Liver (tissue), 9 donors: ENCODE data around the gene PLEKHA6. TPM values are rescaled to one million over a fixed set of nuclear protein-coding genes. Genes with fewer than 3 reads are reported as not detected.

Source experiments
- DNase-seq: peaks from one replicate; pipeline ENCODE4 v3.0.0-alpha.2; 2017; ENCODE audit warnings: low spot score
- H3K27ac ChIP-seq, 2 donors: one replicate each; pipeline ENCODE4 v1.7.0; 2013; ENCODE audit warnings: inconsistent platforms in 2 of 2, low read length in 2 of 2, control low read depth in 1 of 2, low read depth in 1 of 2, mild to moderate bottlenecking in 1 of 2
- H3K27me3 ChIP-seq, 4 donors: one replicate each; pipeline versions ENCODE4 v1.6.1 to v1.7.0; 2013; ENCODE audit warnings: low read length in 3 of 4, inconsistent platforms in 1 of 4, mild to moderate bottlenecking in 1 of 4, moderate library complexity in 1 of 4; ENCODE audit not compliant: control insufficient read depth in 4 of 4, insufficient read depth in 4 of 4
- H3K36me3 ChIP-seq, 4 donors: one replicate each; pipeline versions ENCODE4 v1.6.1 to v1.7.0; 2013; ENCODE audit warnings: low read length in 3 of 4, mild to moderate bottlenecking in 3 of 4, low read depth in 1 of 4, moderate library complexity in 1 of 4; ENCODE audit not compliant: control insufficient read depth in 4 of 4, insufficient read depth in 3 of 4
- H3K4me1 ChIP-seq, 4 donors: one replicate each; pipeline versions ENCODE4 v1.6.1 to v1.7.0; 2013; ENCODE audit warnings: low read length in 3 of 4, mild to moderate bottlenecking in 3 of 4, moderate library complexity in 1 of 4; ENCODE audit not compliant: control insufficient read depth in 4 of 4, insufficient read depth in 4 of 4
- H3K4me3 ChIP-seq, 3 donors: one replicate each; pipeline versions ENCODE4 v1.6.1 to v1.7.0; 2013; ENCODE audit warnings: low read length in 3 of 3, control low read depth in 1 of 3, low read depth in 1 of 3, mild to moderate bottlenecking in 1 of 3
- H3K9ac ChIP-seq, 2 donors: one replicate each; pipeline ENCODE4 v1.7.0; 2013; ENCODE audit warnings: low read length in 2 of 2, mild to moderate bottlenecking in 2 of 2, moderate library complexity in 2 of 2, control low read depth in 1 of 2, low read depth in 1 of 2
- H3K9me3 ChIP-seq, 4 donors: one replicate each; pipeline versions ENCODE4 v1.6.1 to v1.7.0; 2013; ENCODE audit warnings: low read length in 3 of 4; ENCODE audit not compliant: control insufficient read depth in 4 of 4
- CTCF ChIP-seq: fragments of 150-350 bp; IDR thresholded peaks from 2 replicates; pipeline ENCODE4 v1.5.1; 2017; ENCODE audit warnings: improper control_type of control experiment, low read depth, low read length; ENCODE audit not compliant: missing input control
- EGR1 ChIP-seq, 2 donors: IDR thresholded peaks; 2 replicates each; pipeline ENCODE4 v1.6.1; 2016 to 2018; ENCODE audit warnings: antibody characterized with exemption in 2 of 2, low read depth in 2 of 2
- FOXA2 ChIP-seq: IDR thresholded peaks from 2 replicates; pipeline ENCODE4 v1.6.1; 2016; ENCODE audit warnings: antibody characterized with exemption
- GABPA ChIP-seq, 2 donors: IDR thresholded peaks in 1 of 2; conservative IDR thresholded peaks in 1 of 2; 2 replicates each; pipeline ENCODE4 v1.6.1; 2016; ENCODE audit warnings: antibody characterized with exemption in 2 of 2, mild to moderate bottlenecking in 1 of 2, moderate library complexity in 1 of 2
- HNF4A ChIP-seq, 2 donors: conservative IDR thresholded peaks; 2 replicates each; pipeline ENCODE4 v1.6.1; 2016; ENCODE audit warnings: antibody characterized with exemption in 2 of 2, mild to moderate bottlenecking in 2 of 2
- HNF4G ChIP-seq: IDR thresholded peaks from 2 replicates; pipeline ENCODE4 v1.6.1; 2016; ENCODE audit warnings: antibody characterized with exemption
- NR2F2 ChIP-seq: IDR thresholded peaks from 2 replicates; pipeline ENCODE4 v1.6.1; 2016; ENCODE audit warnings: antibody characterized with exemption
- REST ChIP-seq: IDR thresholded peaks from 2 replicates; pipeline ENCODE4 v1.6.1; 2016; ENCODE audit warnings: antibody characterized with exemption, mild to moderate bottlenecking
- RXRA ChIP-seq, 2 donors: IDR thresholded peaks; 2 replicates each; pipeline ENCODE4 v1.6.1; 2017 to 2018; ENCODE audit warnings: antibody characterized with exemption in 2 of 2, mild to moderate bottlenecking in 1 of 2
- TAF1 ChIP-seq: conservative IDR thresholded peaks from 2 replicates; pipeline ENCODE4 v1.6.1; 2016; ENCODE audit warnings: antibody characterized with exemption, mild to moderate bottlenecking
- YY1 ChIP-seq: IDR thresholded peaks from 2 replicates; pipeline ENCODE4 v1.6.1; 2016; ENCODE audit warnings: antibody characterized with exemption, mild to moderate bottlenecking
- ZBTB33 ChIP-seq: IDR thresholded peaks from 2 replicates; pipeline ENCODE4 v1.6.1; 2016; ENCODE audit warnings: antibody characterized with exemption
- WGBS: extraction: QIAGEN DNeasy Blood & Tissue Kit; methylation state at CpG from one replicate; pipeline ENCODE4 v1.1.7; 2013; 5-methylcytosine and 5-hydroxymethylcytosine counted together
- polyA plus RNA-seq, 2 donors: library from polyadenylated mRNA; stranded (reverse) in 1 of 2; unstranded in 1 of 2; fragments of 200-250 nt in 1 of 2; fragments of >200 nt in 1 of 2; fragmentation: Nextera tagmentation in 1 of 2; extraction: Ambion mirVana in 1 of 2; gene quantifications; one replicate each; pipeline versions ENCODE4 v1.2.1 to v1.2.3, GENCODE V29; 2013 to 2015
- total RNA-seq, 2 donors: library from RNA; depleted of rRNA; stranded (reverse); fragments of >200 nt; gene quantifications; one replicate each; pipeline ENCODE4 v1.2.3, GENCODE V29; 2014
- donor health status: healthy.
- donor health status: healthy.
- donor health status: healthy.
- donor health status: healthy.
- donor health status: healthy.

PLEKHA6 gene
- total and polyA plus RNA-seq, 4 donors: 5.3 to 12.8 (median 7.6) TPM

- H3K9me3 ChIP-seq: no peaks in the 10 kb centered on the region
- TF ChIP-seq FOXA2: no peak
- no peak for TF ChIP-seq TAF1
- no peak for TF ChIP-seq GABPA (IDR thresholded peaks at IDR 0.05 in 1 of 2, conservative IDR thresholded peaks at IDR 0.05 in 1 of 2)
- no peak for TF ChIP-seq YY1
- TF ChIP-seq ZBTB33: no peak
- TF ChIP-seq EGR1 (IDR thresholded peaks at IDR 0.05; ENCODE audit: low read depth in 2 of 2): no peak
- TF ChIP-seq HNF4G: no peak
- no peak for TF ChIP-seq NR2F2
- no peak for DNase-seq
- no peak overlapping the region for H3K9ac ChIP-seq
- no peak overlapping the region for H3K4me3 ChIP-seq
- H3K36me3 ChIP-seq: no peaks in the 10 kb centered on the region
- H3K27me3 ChIP-seq: no peaks in the 10 kb centered on the region
- WGBS: 84% methylated on average over 1 of the region's 1 CpG
- no peak overlapping the region for H3K27ac ChIP-seq
- H3K4me1 ChIP-seq: no peaks in the 10 kb centered on the region
Observed at GRCh38 chr1:204335533-204335932, 24.2 kb downstream of the PLEKHA6 start.

- H3K9ac ChIP-seq: no peak overlapping the region
- 90% methylated on average over 1 of the region's 1 CpG for WGBS
- H3K9me3 ChIP-seq: no peaks in the 10 kb centered on the region
- H3K36me3 ChIP-seq: no peaks in the 10 kb centered on the region
- H3K27me3 ChIP-seq: no peaks in the 10 kb centered on the region
- DNase-seq: no peak
- H3K4me3 ChIP-seq: no peak overlapping the region
- H3K4me1 ChIP-seq: no peaks in the 10 kb centered on the region
- TF ChIP-seq EGR1 (IDR thresholded peaks at IDR 0.05; ENCODE audit: low read depth in 2 of 2) (no peak), GABPA (IDR thresholded peaks at IDR 0.05 in 1 of 2, conservative IDR thresholded peaks at IDR 0.05 in 1 of 2) (no peak), REST (no peak), CTCF (no peak), RXRA (IDR thresholded peaks at IDR 0.05) (no peak), HNF4A (conservative IDR thresholded peaks at IDR 0.05) (no peak), NR2F2 (no peak), FOXA2 (no peak)
- no peak overlapping the region for H3K27ac ChIP-seq
Observed at GRCh38 chr1:204335085-204335484, 24.6 kb downstream of the PLEKHA6 start.
